NT2/D1 (cell line): Measurements from ENCODE around the gene COBLL1.

Source experiments
- SUZ12 ChIP-seq: IDR thresholded peaks from 2 replicates; pipeline ENCODE4 v1.6.1; 2011; ENCODE audit not compliant: insufficient read length, insufficient read depth; ENCODE audit errors: extremely low read depth
- ZNF274 ChIP-seq: IDR thresholded peaks from 2 replicates; pipeline ENCODE4 v1.6.1; 2011; ENCODE audit warnings: mild to moderate bottlenecking, low read depth, low read length

DNA sequence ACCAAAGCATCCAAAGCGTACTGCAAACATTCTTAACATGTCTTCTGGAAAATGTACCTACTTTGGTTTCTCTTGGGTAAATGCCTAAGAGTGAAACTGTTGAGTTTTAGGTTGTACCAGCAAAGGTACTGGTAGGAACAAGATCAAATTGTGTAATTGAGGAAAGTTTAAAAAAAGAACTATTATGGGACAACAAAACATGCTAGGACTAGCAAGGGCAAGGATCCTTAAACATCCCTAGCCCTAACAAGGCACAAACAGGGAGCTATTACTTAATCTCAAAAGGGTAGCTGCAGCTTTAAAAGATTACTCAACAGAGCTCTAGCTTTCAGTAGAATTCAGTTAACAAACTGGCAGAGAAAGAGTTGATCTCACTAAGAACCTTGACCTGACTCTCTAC is 164.4 kb downstream of the COBLL1 start:
- no peak for TF ChIP-seq SUZ12
- no peak for TF ChIP-seq ZNF274
